Measurements from ENCODE around the gene MRPS27. TPM values are rescaled to one million over a fixed set of nuclear protein-coding genes. Genes with fewer than 3 reads are reported as not detected.

MRPS27 gene
- total and polyA plus RNA-seq, 2 of the 13 experiments (the other 11 are each of a cell fraction or from before 2014, with no cell fraction given): 71.8 to 115 TPM

GRCh38 chr5:72307968-72308852, 11.8 kb downstream of the MRPS27 start (continued):
- peak; percentile 98 for TF ChIP-seq KDM5B (CRISPR knock-in tag; IDR thresholded peaks at IDR 0.05; ENCODE audit: borderline replicate concordance)
- TF ChIP-seq BATF2 (CRISPR knock-in tag; IDR thresholded peaks at IDR 0.05): peak; percentile 66; the same call in 1 of the 2 replicates
- no peak for TF ChIP-seq ZBTB3 (CRISPR knock-in tag; IDR thresholded peaks at IDR 0.05; ENCODE audit: borderline replicate concordance, low read depth)
- no peak; the same call in 1 of the 2 replicates for TF ChIP-seq HOXA5 (CRISPR knock-in tag; IDR thresholded peaks at IDR 0.05)
- peak; percentile 81 for TF ChIP-seq CBFB (CRISPR knock-in tag; IDR thresholded peaks at IDR 0.05)
- peak; percentile 93 for TF ChIP-seq ZNF543 (CRISPR knock-in tag; IDR thresholded peaks at IDR 0.05)
- peak; percentile 71 for TF ChIP-seq MEIS2 (CRISPR knock-in tag; IDR thresholded peaks at IDR 0.05)
- peak; percentile 85; the same call in 1 of the 2 replicates for TF ChIP-seq MAF1 (CRISPR knock-in tag; IDR thresholded peaks at IDR 0.05; ENCODE audit: borderline replicate concordance)
- TF ChIP-seq CCAR2 (optimal IDR thresholded peaks at IDR 0.05; ENCODE audit: low read depth, low read length): no peak
- TF ChIP-seq KDM3A (CRISPR knock-in tag; IDR thresholded peaks at IDR 0.05; ENCODE audit: low read depth): peak; percentile 78
- TF ChIP-seq U2AF1 (optimal IDR thresholded peaks at IDR 0.05; ENCODE audit: low read depth, low read length): no peak
- TF ChIP-seq CHD2 (IDR thresholded peaks at IDR 0.05; ENCODE audit: low read depth, low read length): no peak
- TF ChIP-seq ZNF276 (CRISPR knock-in tag; IDR thresholded peaks at IDR 0.05; ENCODE audit: low read depth): peak; percentile 71; the same call in 1 of the 2 replicates
- peak; percentile 93; the same call in 1 of the 2 replicates for TF ChIP-seq SNAI1 (CRISPR knock-in tag; IDR thresholded peaks at IDR 0.05; ENCODE audit: borderline replicate concordance)
- no peak for TF ChIP-seq ZNF10 (CRISPR knock-in tag; IDR thresholded peaks at IDR 0.05; ENCODE audit: borderline replicate concordance, low read depth)
- peak; percentile 57 for TF ChIP-seq PAXIP1 (CRISPR knock-in tag; conservative IDR thresholded peaks at IDR 0.05)
- peak; percentile 87 for TF ChIP-seq ZSCAN29 (CRISPR knock-in tag; conservative IDR thresholded peaks at IDR 0.05)
- no peak for TF ChIP-seq SIX4 (CRISPR knock-in tag; IDR thresholded peaks at IDR 0.05)
- TF ChIP-seq MAZ (IDR thresholded peaks at IDR 0.05; ENCODE audit: borderline replicate concordance, low read depth, low read length): 0 out of 2 replicates have a peak, but pooled peaks have one; percentile 66
- peak; percentile 42; the same call in 1 of the 2 replicates for TF ChIP-seq MAZ (CRISPR knock-in tag; IDR thresholded peaks at IDR 0.05; ENCODE audit: low read depth)
- TF ChIP-seq SRSF4 (IDR thresholded peaks at IDR 0.05; ENCODE audit: low read depth, low read length, poor library complexity, severe bottlenecking): no peak
- TF ChIP-seq CENPX (CRISPR knock-in tag; IDR thresholded peaks at IDR 0.05): no peak
- peak; percentile 97; the same call in 1 of the 2 replicates for TF ChIP-seq ZFP82 (CRISPR knock-in tag; IDR thresholded peaks at IDR 0.05; ENCODE audit: borderline replicate concordance)
- TF ChIP-seq NFKBIZ (CRISPR knock-in tag; IDR thresholded peaks at IDR 0.05): 0 out of 2 replicates have a peak, but pooled peaks have one; percentile 24

Measured in HepG2 (cell line).